ENCODE data around the gene UPB1.

The UPB1 gene

DNA sequence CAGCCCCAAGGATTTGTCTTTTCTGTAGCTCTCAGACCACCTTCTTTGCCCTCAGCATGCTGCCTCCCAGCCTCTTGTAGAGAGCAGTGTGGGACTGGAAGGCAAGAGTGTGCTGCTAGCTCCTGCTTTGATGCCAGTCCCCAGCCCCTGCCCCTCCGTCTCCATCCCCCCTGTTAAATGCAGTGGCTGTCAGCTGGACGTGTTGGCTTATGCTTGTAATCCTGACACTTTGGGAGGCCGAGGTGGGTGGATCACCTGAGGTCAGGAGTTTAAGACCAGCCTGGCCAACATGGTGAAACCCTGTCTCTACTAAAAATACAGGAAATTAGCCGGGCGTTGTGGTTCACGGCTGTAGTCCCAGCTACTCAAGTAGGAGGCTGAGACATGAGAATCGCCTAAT is 76.1 kb downstream of the UPB1 start:
- no peak for DNase-seq

DNA sequence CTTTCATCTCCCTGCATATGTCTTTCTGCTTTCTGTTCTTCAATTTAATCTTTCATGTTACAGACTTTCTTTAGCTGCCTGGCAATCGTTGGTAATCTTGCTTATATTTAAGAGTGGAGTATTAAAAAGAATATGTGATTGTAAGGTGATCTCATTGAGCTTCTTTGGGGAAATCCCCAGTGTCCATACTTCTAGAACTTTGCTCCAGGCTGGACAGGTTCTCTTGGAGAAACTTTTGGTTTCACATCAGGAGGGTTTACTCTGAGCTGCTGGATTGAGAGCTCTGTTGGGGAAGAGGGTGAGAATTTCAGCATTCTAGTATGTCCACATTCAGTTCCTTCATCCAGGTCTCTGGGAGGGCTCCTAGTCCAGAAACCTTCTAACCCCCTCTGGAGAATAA is 81.6 kb downstream of the UPB1 start:
- no peak for DNase-seq
